GM19035 (cell line): ENCODE data around the gene DCUN1D1.

Experiments used
- ATAC-seq: cut with Tn5 transposase; IDR thresholded peaks from one replicate; pipeline ENCODE4 v1.9.1; 2021; ENCODE audit not compliant: unreplicated experiment

DCUN1D1 gene

GRCh38 chr3:182936918-182937285, 43.4 kb downstream of the DCUN1D1 start:
- no peak for ATAC-seq

- no peak for ATAC-seq
Observed at GRCh38 chr3:182936239-182936917, 44.0 kb downstream of the DCUN1D1 start.

- ATAC-seq: no peak
Observed at GRCh38 chr3:182935803-182936202, 44.5 kb downstream of the DCUN1D1 start.

- ATAC-seq: no peak
Observed at GRCh38 chr3:182925944-182926337, 54.4 kb downstream of the DCUN1D1 start.

GRCh38 chr3:182925330-182925943, 54.9 kb downstream of the DCUN1D1 start:
- ATAC-seq: no peak

GRCh38 chr3:182921665-182922355, 58.5 kb downstream of the DCUN1D1 start:
- ATAC-seq: no peak

- no peak for ATAC-seq
Observed at GRCh38 chr3:182920515-182921084, 59.7 kb downstream of the DCUN1D1 start.

GRCh38 chr3:182919866-182920357, 60.4 kb downstream of the DCUN1D1 start:
- no peak for ATAC-seq

- no peak for ATAC-seq
Observed at GRCh38 chr3:182917134-182917533, 63.2 kb downstream of the DCUN1D1 start.

- ATAC-seq: peak; percentile 42
Observed at GRCh38 chr3:182914341-182914740, 66.0 kb downstream of the DCUN1D1 start.

GRCh38 chr3:182913889-182914288, 66.4 kb downstream of the DCUN1D1 start:
- ATAC-seq: peak; percentile 78

GRCh38 chr3:182912474-182912873, 67.9 kb downstream of the DCUN1D1 start:
- no peak for ATAC-seq

- no peak for ATAC-seq
Observed at GRCh38 chr3:182911782-182912111, 68.6 kb downstream of the DCUN1D1 start.

- ATAC-seq: no peak
Observed at GRCh38 chr3:182910936-182911781, 69.2 kb downstream of the DCUN1D1 start.

GRCh38 chr3:182909318-182910040, 70.9 kb downstream of the DCUN1D1 start:
- ATAC-seq: no peak

GRCh38 chr3:182908471-182908870, 71.9 kb downstream of the DCUN1D1 start:
- ATAC-seq: no peak

- no peak for ATAC-seq
Observed at GRCh38 chr3:182906036-182906435, 74.3 kb downstream of the DCUN1D1 start.

GRCh38 chr3:182905623-182906022, 74.7 kb downstream of the DCUN1D1 start:
- ATAC-seq: no peak

GRCh38 chr3:182904164-182904563, 76.2 kb downstream of the DCUN1D1 start:
- no peak for ATAC-seq

GRCh38 chr3:182902236-182902635, 78.1 kb downstream of the DCUN1D1 start:
- ATAC-seq: no peak
